Activated T-cell treated with anti-CD3 and anti-CD28 coated beads for 24 hours (primary cell): ENCODE measurements around the gene KRTAP5-8.
"Not testable (repeated sequence)": the region's sequence is repeated elsewhere in the genome, so short reads cannot be mapped to it uniquely, and the experiment has no call there.

Source experiments
- DNase-seq: peaks from one replicate; pipeline ENCODE4 v3.0.0-alpha.2; 2020; ENCODE audit warnings: low read depth

KRTAP5-8 gene

GRCh38 chr11:71544525-71545214 lies 6.8 kb downstream of the KRTAP5-8 start:
- DNase-seq: no peak

GRCh38 chr11:71545405-71545966 lies 7.7 kb downstream of the KRTAP5-8 start:
- DNase-seq: no peak

GRCh38 chr11:71548120-71548519 lies 10.3 kb downstream of the KRTAP5-8 start, which contains the start of gene KRTAP5-9:
KRTAP5-9 (plus strand) TSS chr11:71548420; CDS start chr11:71548658, 238 bp downstream.
- no peak for DNase-seq

- no peak for DNase-seq
Measured at GRCh38 chr11:71548716-71549151, 10.9 kb downstream of the KRTAP5-8 start.

- DNase-seq: no peak
Measured at GRCh38 chr11:71551711-71552110, 13.9 kb downstream of the KRTAP5-8 start.

GRCh38 chr11:71554996-71555395 lies 17.2 kb downstream of the KRTAP5-8 start:
- DNase-seq: no peak

GRCh38 chr11:71555508-71555907 lies 17.7 kb downstream of the KRTAP5-8 start:
- no peak for DNase-seq

- DNase-seq: no peak
Measured at GRCh38 chr11:71556018-71556417, 18.2 kb downstream of the KRTAP5-8 start.

- DNase-seq: no peak
Measured at GRCh38 chr11:71557257-71557656, 19.4 kb downstream of the KRTAP5-8 start.

- DNase-seq: no peak
Measured at GRCh38 chr11:71558996-71559395, 21.2 kb downstream of the KRTAP5-8 start.

- no peak for DNase-seq
Measured at GRCh38 chr11:71562120-71562519, 24.3 kb downstream of the KRTAP5-8 start.

GRCh38 chr11:71563406-71563805 lies 25.6 kb downstream of the KRTAP5-8 start:
- DNase-seq: no peak

- no peak for DNase-seq
Measured at GRCh38 chr11:71564430-71564829, 26.6 kb downstream of the KRTAP5-8 start.

GRCh38 chr11:71565263-71565662 lies 27.4 kb downstream of the KRTAP5-8 start, which contains the start of gene KRTAP5-10:
KRTAP5-10 (plus strand) TSS chr11:71565563; CDS start chr11:71565588, 25 bp downstream.
- no peak for DNase-seq

GRCh38 chr11:71566081-71566620 lies 28.3 kb downstream of the KRTAP5-8 start:
- no peak for DNase-seq

- DNase-seq: not testable (repeated sequence)
Measured at GRCh38 chr11:71566626-71567599, 29.1 kb downstream of the KRTAP5-8 start.

GRCh38 chr11:71567633-71568032 lies 29.8 kb downstream of the KRTAP5-8 start:
- not testable (repeated sequence) for DNase-seq

- DNase-seq: no peak
Measured at GRCh38 chr11:71568704-71569349, 31.0 kb downstream of the KRTAP5-8 start.

GRCh38 chr11:71571101-71571850 lies 33.5 kb downstream of the KRTAP5-8 start:
- DNase-seq: not testable (repeated sequence)

GRCh38 chr11:71572811-71573210 lies 35.0 kb downstream of the KRTAP5-8 start:
- no peak for DNase-seq

GRCh38 chr11:71574418-71574817 lies 36.6 kb downstream of the KRTAP5-8 start:
- no peak for DNase-seq
